ENCODE data around the gene RABGAP1L.

- TF ChIP-seq POLR2A (IDR thresholded peaks at IDR 0.05; ENCODE audit: low read length) (no peak), GATA1 (IDR thresholded peaks at IDR 0.05; ENCODE audit: low read depth, low read length) (no peak)
Measured at GRCh38 chr1:174875306-174875705, 716.0 kb downstream of the RABGAP1L start.

Measured in erythroblast (primary cell).